Epithelial cell of esophagus (primary cell): ENCODE data around the gene CPED1.
"Not testable (repeated sequence)": the region's sequence is repeated elsewhere in the genome, so short reads cannot be mapped to it uniquely, and the experiment has no call there.

Experiments used
- DNase-seq: peaks from one replicate; pipeline ENCODE4 v3.0.0; 2010; ENCODE audit warnings: low read depth
- H3K4me3 ChIP-seq: 2 replicates; pipeline ENCODE4 v1.5.1; 2011; ENCODE audit warnings: mild to moderate bottlenecking, low read length, control low read depth
- CTCF ChIP-seq: IDR thresholded peaks from 2 replicates; pipeline ENCODE4 v1.5.1; 2011; ENCODE audit warnings: low read depth, mild to moderate bottlenecking, low read length, control low read depth, inconsistent platforms; ENCODE audit not compliant: insufficient read depth; ENCODE audit errors: missing control alignments

CPED1 gene

GRCh38 chr7:121244120-121244870 is 255.8 kb downstream of the CPED1 start:
- no peak overlapping the region for H3K4me3 ChIP-seq
- no peak for TF ChIP-seq CTCF
- DNase-seq = no peak

- not testable (repeated sequence) for H3K4me3 ChIP-seq, DNase-seq
These were observed 262.9 kb downstream of the CPED1 start for GRCh38 chr7:121251367-121251766.

- H3K4me3 ChIP-seq, DNase-seq: not testable (repeated sequence)
These were observed 264.2 kb downstream of the CPED1 start for GRCh38 chr7:121252523-121253235.

GRCh38 chr7:121259826-121260225 is 271.3 kb downstream of the CPED1 start:
- DNase-seq = peak; percentile 56
- TF ChIP-seq CTCF = no peak
- no peak overlapping the region for H3K4me3 ChIP-seq

GRCh38 chr7:121261207-121261884 is 272.8 kb downstream of the CPED1 start:
- no peak overlapping the region for H3K4me3 ChIP-seq
- DNase-seq = no peak
- no peak for TF ChIP-seq CTCF

- no peak overlapping the region for H3K4me3 ChIP-seq
- TF ChIP-seq CTCF = no peak
- DNase-seq = no peak
These were observed 273.7 kb downstream of the CPED1 start for GRCh38 chr7:121262221-121262620.

- no peak for TF ChIP-seq CTCF
- no peak for DNase-seq
- no peak overlapping the region for H3K4me3 ChIP-seq
These were observed 274.5 kb downstream of the CPED1 start for GRCh38 chr7:121262969-121263368.
